ENCODE measurements around the gene FGD5.

FGD5 gene

DNA sequence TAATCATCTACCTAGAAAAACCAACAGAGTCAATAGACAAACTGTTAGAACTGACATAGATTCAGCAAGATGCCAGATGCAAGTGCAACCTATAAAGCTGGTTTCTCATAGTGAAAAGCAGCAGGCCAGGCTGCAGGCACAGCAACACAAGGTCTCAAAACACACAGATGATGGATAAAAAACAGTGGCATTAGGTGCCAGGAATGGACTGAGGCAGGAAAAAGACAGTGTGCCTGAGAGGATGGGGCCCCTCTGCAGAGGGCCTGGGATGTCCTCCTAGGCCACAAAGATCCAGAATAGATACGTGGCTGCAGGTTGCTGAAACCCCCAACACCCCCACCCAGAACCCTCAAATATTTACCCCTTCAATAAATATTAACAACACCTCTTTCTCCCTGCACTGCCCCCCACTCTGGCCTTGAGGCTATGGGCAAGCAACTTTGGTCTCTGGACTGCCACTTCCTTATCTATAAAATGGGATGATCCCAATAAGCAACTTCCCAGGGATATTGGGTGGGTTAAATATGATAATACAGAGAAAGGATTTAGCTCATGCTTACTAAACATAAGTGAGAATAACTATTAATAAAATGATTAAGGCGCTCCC, 35.2 kb upstream of the FGD5 start:
- TF ChIP-seq, protein P1, sequence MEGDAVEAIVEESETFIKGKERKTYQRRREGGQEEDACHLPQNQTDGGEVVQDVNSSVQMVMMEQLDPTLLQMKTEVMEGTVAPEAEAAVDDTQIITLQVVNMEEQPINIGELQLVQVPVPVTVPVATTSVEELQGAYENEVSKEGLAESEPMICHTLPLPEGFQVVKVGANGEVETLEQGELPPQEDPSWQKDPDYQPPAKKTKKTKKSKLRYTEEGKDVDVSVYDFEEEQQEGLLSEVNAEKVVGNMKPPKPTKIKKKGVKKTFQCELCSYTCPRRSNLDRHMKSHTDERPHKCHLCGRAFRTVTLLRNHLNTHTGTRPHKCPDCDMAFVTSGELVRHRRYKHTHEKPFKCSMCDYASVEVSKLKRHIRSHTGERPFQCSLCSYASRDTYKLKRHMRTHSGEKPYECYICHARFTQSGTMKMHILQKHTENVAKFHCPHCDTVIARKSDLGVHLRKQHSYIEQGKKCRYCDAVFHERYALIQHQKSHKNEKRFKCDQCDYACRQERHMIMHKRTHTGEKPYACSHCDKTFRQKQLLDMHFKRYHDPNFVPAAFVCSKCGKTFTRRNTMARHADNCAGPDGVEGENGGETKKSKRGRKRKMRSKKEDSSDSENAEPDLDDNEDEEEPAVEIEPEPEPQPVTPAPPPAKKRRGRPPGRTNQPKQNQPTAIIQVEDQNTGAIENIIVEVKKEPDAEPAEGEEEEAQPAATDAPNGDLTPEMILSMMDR (IDR thresholded peaks at IDR 0.05; ENCODE audit: low read depth, low read length): no peak
- no peak overlapping the region for H3K4me3 ChIP-seq (replicated peaks in 1 of 2; ENCODE audit: low read depth in 2 of 2, low read length in 2 of 2)
- no peak for DNase-seq (ENCODE audit: low read depth in 2 of 2)

DNA sequence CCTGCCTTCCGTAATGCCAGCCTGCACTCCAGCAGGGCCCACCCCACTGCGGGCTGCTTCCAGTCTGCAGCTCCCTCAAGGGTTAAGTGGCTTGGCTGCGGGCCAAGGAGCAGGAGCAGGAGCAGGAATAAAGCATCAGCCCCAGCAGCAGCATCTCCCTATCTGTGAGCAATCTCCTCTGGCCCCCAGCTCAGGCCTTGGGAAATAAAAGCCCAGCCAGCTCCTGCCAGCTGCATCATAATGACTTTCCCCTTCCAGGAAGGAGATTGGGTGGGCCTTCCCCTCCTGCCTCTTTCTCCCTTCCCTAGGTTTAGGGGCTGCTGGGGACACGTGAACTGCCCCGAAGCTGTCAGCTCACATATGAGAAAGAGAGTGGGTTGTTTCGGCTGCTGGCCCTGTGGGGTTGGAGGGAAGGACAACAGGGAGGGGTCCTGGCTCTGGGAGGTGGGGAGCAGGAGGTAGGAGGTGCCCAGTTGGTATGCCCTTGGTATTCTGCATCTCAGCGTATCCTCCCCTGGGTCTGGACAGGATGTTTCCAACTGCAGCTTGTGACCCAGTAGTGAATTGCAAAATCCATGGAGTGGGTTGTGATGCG, 34.6 kb upstream of the FGD5 start:
- no peak overlapping the region for H3K4me3 ChIP-seq (replicated peaks in 1 of 2; ENCODE audit: low read depth in 2 of 2, low read length in 2 of 2)
- DNase-seq (ENCODE audit: low read depth in 2 of 2): peak in 1 of 2 donors; percentile 31
- TF ChIP-seq, protein P1 (IDR thresholded peaks at IDR 0.05; ENCODE audit: low read depth, low read length): no peak

DNA sequence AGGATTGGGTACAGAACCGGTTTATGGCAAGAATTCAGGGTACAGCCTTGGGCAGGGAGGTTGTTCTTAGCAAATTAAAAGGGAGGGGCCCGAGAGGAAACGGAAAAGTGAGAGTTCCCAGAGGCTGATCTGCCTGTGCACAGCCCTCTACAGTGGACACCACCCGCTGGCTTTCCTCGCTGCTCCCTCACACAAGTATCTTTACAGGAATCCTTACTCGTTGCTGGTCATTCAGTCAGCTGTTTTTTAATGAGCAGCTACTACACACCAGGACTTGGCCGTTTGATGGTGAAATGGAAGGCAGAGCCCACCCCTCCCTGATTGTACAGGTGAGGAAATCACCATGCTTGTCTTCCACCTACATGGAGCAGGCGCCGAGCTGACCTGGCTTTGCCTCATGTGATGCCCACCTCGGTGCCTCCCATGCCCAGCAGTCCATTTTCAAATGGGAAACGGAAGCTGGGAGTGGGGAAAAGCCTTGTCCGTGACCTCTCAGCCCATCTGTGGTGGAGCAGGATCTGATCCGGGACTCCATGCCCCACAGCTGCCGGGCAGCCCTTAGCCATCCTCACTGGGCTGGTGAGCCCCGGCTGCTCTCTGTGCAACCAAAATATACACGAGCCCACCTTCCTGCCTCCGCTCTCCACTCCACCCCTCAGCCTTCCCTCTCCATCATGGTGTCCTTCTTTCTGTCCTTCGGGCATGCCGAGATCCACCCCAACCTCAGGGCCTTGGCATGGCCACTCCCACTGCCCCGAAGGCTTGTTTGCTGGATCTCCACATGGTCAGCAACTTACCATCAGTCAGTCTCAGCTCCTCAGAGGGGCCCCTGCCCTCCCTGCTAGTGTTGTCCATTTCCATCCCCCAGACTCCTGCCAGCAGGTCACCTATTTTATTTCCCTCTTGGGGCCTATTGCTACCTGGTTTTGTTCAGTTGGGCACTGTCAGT, 33.3 kb upstream of the FGD5 start:
- TF ChIP-seq, protein P1 (IDR thresholded peaks at IDR 0.05; ENCODE audit: low read depth, low read length): no peak

DNA sequence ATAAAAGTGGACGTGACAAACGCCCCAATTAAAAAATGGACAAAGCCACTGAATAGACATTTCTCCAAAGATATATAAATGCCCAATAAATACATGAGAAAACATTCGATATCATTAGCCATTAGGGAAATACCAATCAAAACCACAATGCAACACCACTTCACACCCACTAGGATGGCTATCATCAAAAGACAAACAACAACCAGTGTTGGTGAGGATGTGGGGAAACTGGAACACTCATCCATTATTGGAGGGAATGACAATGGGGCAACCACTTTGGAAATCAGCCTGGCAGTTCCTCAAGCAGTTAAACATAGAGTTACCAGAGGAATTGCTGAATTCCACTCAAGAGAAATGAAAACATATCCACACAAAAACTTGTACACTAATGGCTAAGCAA, 32.4 kb upstream of the FGD5 start:
- TF ChIP-seq, protein P1 (IDR thresholded peaks at IDR 0.05; ENCODE audit: low read depth, low read length): no peak
- no peak overlapping the region for H3K4me3 ChIP-seq (replicated peaks in 1 of 2; ENCODE audit: low read depth in 2 of 2, low read length in 2 of 2)
- no peak for DNase-seq (ENCODE audit: low read depth in 2 of 2)

More for the DNA sequence above, 33.3 kb upstream of the FGD5 start:
- H3K4me3 ChIP-seq (replicated peaks in 1 of 2; ENCODE audit: low read depth in 2 of 2, low read length in 2 of 2): no peak overlapping the region
- DNase-seq (ENCODE audit: low read depth in 2 of 2): no peak

DNA sequence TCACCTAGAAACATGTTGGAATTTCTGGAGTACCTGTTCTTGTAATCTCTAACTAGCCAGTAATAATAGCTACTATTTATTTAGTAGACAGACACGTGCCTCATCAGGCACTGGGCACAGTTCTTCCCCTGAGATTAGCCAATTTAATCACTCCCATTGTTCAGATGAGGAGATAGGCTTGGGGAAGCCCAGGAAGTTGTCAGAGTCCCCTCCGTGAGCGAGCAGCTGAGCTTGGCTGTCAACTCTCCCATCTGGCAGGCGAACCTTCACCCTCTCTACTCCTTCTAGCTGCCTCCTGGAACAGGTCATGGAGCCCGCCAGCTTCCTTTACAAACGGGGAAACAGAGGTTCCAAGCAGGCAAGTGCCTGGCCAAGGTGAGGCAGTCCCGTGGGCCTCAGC, 31.1 kb upstream of the FGD5 start:
- TF ChIP-seq, protein P1 (IDR thresholded peaks at IDR 0.05; ENCODE audit: low read depth, low read length): no peak
- no peak for DNase-seq (ENCODE audit: low read depth in 2 of 2)
- H3K4me3 ChIP-seq (replicated peaks in 1 of 2; ENCODE audit: low read depth in 2 of 2, low read length in 2 of 2): no peak overlapping the region

DNA sequence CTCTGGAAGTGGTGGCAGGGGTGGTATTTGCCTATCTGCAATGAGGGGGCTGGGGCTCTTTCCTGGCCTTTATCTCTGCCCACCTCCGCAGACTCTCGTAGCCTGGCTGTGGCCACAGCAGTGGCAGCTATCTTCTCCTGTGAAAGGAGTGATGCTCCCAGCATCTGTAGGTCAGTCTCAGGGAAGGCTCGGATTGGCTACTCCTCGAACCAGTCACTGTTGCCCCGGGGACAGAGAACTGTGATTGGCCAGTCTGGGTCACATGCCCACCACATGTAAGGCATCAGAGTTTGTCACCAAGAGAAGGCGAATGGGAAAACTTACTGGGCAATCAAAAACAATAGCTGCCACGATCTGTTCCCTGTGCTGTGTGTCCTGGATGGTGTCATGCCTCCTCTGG, 30.1 kb upstream of the FGD5 start:
- no peak for DNase-seq (ENCODE audit: low read depth in 2 of 2)
- TF ChIP-seq, protein P1 (IDR thresholded peaks at IDR 0.05; ENCODE audit: low read depth, low read length): no peak
- H3K4me3 ChIP-seq (replicated peaks in 1 of 2; ENCODE audit: low read depth in 2 of 2, low read length in 2 of 2): no peak overlapping the region
